GM12872 (cell line): ENCODE data around the gene MBOAT1.

ENCODE experiments used
- TF ChIP-seq, protein P1 (sequence below): IDR thresholded peaks from 3 replicates; pipeline ENCODE4 v1.5.1; 2011; ENCODE audit warnings: low read depth, mild to moderate bottlenecking, low read length, moderate library complexity; ENCODE audit not compliant: insufficient read depth

Gene MBOAT1

DNA sequence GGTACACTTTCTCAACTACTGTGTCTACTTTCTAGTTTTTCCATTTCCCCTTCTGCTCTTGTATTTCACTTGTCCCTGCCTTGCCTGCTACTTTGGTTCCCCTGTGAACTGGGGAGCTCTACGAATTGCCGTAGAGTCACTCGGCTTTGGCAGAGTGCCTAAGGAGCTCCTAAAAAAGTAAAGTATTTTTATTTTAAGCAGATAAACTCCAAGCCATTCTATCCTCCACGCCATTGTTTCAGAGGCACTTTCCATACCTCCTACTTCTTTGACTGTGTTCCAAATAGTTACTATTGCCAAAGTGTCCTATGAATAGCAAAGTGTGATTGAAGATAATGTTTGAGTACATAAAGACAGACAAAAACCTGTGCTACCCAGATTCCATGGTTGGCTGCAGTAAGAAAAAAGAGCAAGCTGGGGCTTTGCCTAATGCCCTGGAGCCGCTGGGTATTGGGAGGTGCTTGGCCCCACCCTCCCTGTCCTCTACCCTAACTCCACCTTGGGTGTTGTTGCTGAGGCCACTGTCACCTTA is 5.1 kb upstream of the MBOAT1 start:
- TF ChIP-seq, protein P1, sequence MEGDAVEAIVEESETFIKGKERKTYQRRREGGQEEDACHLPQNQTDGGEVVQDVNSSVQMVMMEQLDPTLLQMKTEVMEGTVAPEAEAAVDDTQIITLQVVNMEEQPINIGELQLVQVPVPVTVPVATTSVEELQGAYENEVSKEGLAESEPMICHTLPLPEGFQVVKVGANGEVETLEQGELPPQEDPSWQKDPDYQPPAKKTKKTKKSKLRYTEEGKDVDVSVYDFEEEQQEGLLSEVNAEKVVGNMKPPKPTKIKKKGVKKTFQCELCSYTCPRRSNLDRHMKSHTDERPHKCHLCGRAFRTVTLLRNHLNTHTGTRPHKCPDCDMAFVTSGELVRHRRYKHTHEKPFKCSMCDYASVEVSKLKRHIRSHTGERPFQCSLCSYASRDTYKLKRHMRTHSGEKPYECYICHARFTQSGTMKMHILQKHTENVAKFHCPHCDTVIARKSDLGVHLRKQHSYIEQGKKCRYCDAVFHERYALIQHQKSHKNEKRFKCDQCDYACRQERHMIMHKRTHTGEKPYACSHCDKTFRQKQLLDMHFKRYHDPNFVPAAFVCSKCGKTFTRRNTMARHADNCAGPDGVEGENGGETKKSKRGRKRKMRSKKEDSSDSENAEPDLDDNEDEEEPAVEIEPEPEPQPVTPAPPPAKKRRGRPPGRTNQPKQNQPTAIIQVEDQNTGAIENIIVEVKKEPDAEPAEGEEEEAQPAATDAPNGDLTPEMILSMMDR: no peak

DNA sequence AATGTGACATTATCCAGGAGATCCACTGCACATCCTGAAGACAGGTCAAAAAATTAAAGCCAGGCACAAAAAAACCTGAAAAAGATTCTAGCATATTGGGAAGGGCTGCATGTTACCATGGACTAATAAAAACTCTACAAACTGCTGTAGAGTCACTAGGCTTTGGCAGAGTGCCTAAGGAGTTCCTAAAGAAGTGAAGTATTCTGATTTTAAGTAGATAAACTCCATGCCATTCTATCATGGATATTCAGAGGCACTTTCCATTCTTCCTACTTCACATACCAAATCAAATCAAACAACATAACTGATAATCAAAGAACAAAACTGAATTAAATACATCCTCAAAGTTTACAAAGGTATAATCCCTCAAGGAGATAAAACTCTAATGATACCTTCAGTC is 3.0 kb upstream of the MBOAT1 start:
- TF ChIP-seq, protein P1: no peak

DNA sequence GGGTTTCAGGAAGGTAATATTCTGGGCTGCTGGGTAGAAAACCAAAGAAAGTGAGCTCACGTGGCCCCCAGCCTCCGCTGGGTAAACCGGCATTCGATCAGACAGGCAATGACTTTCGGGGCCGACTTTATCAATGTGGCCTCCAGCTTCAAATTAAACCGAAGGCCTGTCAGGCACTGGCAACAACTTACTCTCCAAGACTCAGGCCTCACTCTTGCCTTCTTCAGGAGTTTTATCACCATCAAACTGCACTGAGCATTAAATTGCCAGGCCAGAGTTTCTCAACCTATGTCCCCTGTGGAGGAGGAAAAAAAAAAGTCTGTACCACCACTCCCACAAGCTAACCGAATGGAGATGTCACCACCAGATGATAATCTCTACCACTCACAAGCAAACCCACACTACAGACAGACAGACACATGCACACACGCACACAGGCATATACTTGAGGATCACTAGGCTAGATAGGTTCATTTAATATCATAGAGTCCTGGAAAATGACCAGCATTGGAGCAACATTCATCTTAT is 1.1 kb upstream of the MBOAT1 start:
- TF ChIP-seq, protein P1: no peak

DNA sequence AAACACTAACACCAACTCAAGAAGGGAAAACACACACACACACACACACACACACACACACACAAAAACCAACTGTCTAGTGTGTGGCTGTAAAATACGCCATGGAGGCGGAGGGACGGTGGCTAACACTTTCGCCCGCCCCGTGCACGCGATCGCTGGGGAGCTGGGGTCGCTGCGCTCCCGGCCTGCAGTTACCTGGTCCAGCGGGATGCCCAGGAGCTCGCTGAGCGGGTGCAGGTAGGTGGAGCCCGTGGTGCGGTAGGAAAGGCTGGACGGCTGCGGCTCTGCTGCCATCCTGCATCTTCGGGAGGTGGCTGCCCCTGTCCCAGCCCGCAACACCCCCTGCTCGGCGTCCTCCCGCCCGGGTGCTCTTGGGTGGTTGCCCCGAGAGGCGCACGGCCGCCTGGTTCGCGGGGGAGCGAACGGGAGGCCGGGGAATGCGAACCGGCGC is 303 bp downstream of the MBOAT1 start:
- TF ChIP-seq, protein P1: no peak

DNA sequence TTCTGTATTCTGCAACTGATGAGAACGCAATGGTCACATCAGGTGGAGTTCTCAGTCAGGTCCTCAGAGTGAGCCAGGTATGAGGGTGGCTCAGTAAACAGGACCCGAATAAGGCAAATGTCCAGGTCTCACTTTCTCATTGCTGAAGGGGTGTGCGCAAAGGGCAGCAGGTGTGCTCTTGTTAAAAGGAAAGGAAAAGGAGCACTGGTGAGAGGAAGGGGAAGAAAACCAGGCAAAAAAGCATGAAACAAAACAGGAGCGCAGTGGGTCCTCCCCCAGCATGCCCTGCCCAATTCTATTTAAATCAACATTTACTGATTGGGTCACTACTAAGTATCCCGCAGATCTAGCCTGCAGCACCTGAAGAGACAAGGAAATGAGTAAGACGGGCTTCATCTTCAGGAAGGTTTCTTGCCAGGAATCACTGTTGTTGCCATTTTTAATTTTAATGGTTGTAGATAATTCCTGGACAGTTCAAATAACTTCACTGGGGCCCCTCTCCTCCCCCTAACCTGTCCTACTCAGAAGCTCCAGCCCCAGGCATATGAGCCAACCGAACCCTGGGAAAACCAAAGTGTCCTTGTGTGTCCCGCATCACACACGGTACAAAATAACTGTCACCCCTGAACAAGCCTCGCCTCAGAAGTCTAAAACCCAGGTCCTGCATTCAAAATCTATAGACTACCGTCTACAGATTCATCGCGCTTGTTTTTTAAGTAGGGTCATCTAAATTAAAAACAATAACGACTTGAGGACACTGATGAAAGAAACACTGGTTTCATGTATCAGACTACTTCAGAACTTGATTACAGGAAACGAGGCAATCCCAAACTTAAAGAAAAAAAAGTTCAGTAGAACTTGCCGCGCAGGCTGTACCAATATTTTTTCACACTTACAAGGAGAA is 980 bp downstream of the MBOAT1 start:
- TF ChIP-seq, protein P1: no peak

DNA sequence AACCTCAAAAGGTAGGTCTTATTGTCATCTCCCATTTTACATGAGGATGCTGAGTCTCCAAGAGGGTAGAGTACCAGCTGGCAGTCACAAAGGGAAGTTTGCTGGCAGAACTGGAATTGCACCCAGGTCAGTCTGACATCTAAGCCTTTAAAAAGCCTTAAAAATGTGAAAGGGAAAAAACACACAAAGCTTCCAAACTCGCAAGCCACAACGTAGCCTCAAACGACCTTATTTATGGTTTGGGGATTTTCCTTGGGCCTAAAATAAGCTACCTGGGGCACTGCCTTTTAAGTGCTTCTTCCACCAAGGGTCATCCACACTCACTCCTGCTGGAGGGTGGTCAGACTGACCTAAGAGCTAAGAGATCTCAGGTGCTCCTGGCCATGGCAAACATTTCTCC is 2.1 kb downstream of the MBOAT1 start:
- TF ChIP-seq, protein P1: no peak

DNA sequence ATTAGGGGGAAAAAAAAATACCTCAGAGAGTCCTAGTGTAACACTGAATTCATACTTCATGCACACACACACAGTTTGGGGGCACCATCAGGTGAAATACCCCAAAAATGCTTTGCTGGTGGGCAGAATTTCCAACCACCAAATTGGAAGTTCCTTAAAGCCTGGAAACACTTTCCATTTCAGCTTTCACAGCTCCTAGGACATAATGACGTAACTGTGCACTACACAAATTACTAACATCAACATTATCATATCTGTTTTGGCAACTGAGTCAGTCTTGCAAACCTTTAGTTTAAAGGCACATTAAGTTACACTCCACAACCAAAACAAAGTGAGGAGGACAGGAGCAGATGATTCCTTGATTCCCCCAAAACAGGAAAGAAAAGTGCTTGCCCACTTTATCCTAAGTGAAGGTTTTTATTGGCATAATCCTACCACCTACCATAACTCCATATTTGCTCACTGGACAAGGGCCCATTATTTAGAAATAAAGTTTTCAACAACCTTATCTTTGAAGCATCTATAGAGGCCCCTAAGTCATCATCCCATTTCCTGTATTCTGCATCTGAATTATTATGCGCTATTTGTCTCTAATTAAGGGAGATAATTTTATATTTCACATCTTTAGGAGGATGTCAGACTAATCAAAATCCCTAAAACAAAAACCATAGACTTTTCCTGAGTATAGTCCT is 3.4 kb downstream of the MBOAT1 start:
- TF ChIP-seq, protein P1: no peak
